ENCODE measurements around the gene HSPA9. TPM values are rescaled to one million over a fixed set of nuclear protein-coding genes. Genes with fewer than 3 reads are reported as not detected.

The HSPA9 gene
- total and polyA plus RNA-seq, 2 experiments from 2014 or later: 225 to 380 TPM

DNA sequence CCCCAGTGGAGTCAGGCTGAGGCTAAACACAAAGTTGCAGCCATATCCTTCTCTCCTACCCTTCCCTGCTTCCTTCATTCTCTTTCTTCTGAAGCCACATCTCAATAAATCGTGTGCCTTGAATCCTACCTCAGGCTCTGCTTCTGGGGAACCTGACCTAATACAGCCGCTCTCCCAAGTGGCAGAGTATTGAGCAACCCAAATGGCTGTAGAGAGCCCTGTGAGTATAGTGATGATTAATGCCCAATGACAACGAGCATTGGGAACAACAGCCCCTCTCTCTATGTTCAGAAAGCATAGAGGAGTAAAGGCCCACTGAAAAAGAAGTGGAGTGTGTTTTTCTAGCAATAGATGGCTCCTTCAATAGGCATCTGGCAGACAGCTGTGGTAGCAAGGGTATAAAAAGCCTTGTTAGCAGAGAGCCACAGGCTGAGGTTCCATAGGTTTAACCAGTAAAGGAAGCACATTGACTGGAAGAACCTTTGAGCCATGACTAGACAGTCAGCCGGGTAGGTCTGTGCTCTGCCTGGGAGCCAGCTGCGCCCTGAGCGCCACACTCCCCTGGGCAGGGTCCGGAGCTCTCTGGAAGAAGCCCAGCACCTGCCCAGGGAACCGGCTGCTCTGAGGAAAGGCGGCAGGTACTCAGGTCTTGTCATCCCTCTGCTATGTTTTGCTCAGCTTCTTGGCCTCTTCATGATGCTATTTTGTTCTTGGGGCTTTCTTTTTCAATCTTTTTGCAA is 22.6 kb upstream of the HSPA9 start:
- in situ Hi-C loops (cut with MboI): no loop called here
- Histone ChIP-seq H3K36me3 (ENCODE audit: low read depth) (no peaks in the 10 kb centered on the region), H3K9ac (no peak overlapping the region), H3K27me3 (replicated peaks; ENCODE audit: insufficient read depth) (no peaks in the 10 kb centered on the region; the same call in 1 of the 2 replicates), H3K27ac (no peak overlapping the region), H3K4me1 (ENCODE audit: insufficient read depth) (no peaks in the 10 kb centered on the region), H3F3A (ENCODE audit: insufficient read depth) (no peaks in the 10 kb centered on the region), H4K20me1 (ENCODE audit: insufficient read depth) (no peaks in the 10 kb centered on the region), H3K4me2 (ENCODE audit: unreplicated experiment) (no peak overlapping the region), H3K9me2 (ENCODE audit: insufficient read depth) (no peaks in the 10 kb centered on the region), H3K4me3 (no peak overlapping the region), H3K79me2 (ENCODE audit: insufficient read depth) (no peaks in the 10 kb centered on the region), H3K9me3 (ENCODE audit: low read depth) (no peaks in the 10 kb centered on the region), H2AFZ (no peak overlapping the region)
- TF ChIP-seq EZH2 (IDR thresholded peaks at IDR 0.05; ENCODE audit: insufficient read depth, poor library complexity, severe bottlenecking) (no peak), EZH2phosphoT487 (IDR thresholded peaks at IDR 0.05; ENCODE audit: insufficient read depth, low read depth) (no peak)
- peak; percentile 29 for DNase-seq
- WGBS, 2 experiments (ENCODE audit: low coverage in 1 of 2, low lambda C conversion rate in 2 of 2, missing lambda C conversion rate in 2 of 2): 45 to 47% methylated on average over 9 of the region's 9 CpGs

DNA sequence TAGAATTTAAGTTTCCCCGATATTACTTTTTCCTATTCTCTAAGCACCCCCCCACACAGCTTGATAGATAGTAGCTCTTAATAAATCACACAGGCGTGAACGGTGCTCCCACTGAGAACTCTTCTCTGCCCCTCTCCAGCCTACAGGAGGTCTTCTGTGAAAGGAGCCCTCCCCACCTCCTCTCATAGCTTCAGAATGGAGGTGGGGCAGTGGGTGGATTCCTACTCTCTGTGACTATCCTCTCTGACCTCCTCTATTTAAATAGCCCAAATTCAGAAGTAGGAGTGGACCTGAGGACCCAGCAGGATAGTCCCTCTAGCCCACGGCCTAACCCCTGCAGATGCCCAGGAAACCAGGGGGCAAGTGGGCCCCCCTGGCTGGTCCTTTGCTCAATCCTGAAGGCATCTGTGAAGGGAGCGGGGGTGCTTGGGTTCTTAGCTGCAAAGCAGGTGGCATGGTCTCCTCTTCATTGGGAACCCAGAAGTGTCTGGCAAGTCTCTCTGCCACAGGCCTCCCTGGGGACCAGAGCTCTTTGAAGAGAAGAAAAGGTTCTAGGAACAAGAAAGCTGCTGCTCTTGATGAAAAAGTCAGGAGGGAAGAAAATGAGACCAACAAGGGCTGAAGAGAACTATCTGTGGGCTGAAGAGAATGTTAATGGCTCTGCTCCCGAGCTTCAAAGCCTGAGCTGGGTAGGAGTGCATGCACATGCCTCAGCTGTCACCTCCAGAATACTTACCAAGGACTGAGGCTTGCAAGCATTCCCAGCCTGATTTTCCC is 21.1 kb upstream of the HSPA9 start:
- no peak for DNase-seq
- Histone ChIP-seq H3K36me3 (ENCODE audit: low read depth) (no peaks in the 10 kb centered on the region), H3K9ac (no peak overlapping the region), H3K4me3 (no peak overlapping the region), H4K20me1 (ENCODE audit: insufficient read depth) (no peaks in the 10 kb centered on the region), H3K4me1 (ENCODE audit: insufficient read depth) (no peaks in the 10 kb centered on the region), H3K79me2 (ENCODE audit: insufficient read depth) (no peaks in the 10 kb centered on the region), H3K27me3 (replicated peaks; ENCODE audit: insufficient read depth) (no peaks in the 10 kb centered on the region; the same call in 1 of the 2 replicates), H3F3A (ENCODE audit: insufficient read depth) (no peaks in the 10 kb centered on the region), H2AFZ (no peak overlapping the region), H3K9me2 (ENCODE audit: insufficient read depth) (no peaks in the 10 kb centered on the region), H3K9me3 (ENCODE audit: low read depth) (no peaks in the 10 kb centered on the region), H3K27ac (no peak overlapping the region), H3K4me2 (ENCODE audit: unreplicated experiment) (no peak overlapping the region)
- WGBS, 2 experiments (ENCODE audit: low coverage in 1 of 2, low lambda C conversion rate in 2 of 2, missing lambda C conversion rate in 2 of 2): 69% methylated on average over 6 of the region's 6 CpGs
- TF ChIP-seq EZH2phosphoT487 (IDR thresholded peaks at IDR 0.05; ENCODE audit: insufficient read depth, low read depth) (no peak), EZH2 (IDR thresholded peaks at IDR 0.05; ENCODE audit: insufficient read depth, poor library complexity, severe bottlenecking) (no peak)
- in situ Hi-C loops (cut with MboI): no loop called here

DNA sequence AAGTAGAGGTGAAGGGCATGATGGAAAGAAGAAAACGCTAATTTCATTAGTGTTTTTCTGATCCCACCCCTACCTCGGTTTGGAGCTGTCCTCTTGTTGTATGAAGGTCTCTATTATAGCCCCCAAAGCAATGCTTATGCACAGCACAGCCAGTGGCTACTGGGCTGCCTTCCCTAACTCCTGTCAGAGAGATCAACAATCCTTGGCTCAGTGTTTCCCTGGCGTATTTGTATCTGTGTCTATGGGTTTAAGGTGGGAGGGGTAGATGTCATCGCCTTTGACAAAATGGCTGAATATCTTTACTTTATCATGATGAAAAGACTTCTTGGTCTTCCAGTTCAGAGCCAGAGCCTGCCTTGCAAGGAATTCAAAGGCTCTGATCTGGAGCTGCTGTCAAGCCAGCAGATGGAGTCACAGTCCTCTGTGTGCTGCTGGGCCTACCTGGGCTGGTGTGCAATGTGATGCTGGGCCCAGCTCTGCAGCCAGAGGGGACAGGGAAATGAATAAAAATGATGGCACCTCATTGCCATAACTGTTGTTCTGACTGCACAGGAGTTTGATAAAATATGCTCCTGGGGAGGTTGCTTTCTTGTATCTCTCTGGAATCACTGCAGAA is 20.1 kb upstream of the HSPA9 start:
- Histone ChIP-seq H3K27ac (no peak overlapping the region), H3K79me2 (ENCODE audit: insufficient read depth) (no peaks in the 10 kb centered on the region), H3F3A (ENCODE audit: insufficient read depth) (no peaks in the 10 kb centered on the region), H3K4me1 (ENCODE audit: insufficient read depth) (no peaks in the 10 kb centered on the region), H3K4me3 (no peak overlapping the region), H3K4me2 (ENCODE audit: unreplicated experiment) (no peak overlapping the region), H3K9me3 (ENCODE audit: low read depth) (no peaks in the 10 kb centered on the region), H3K36me3 (ENCODE audit: low read depth) (no peaks in the 10 kb centered on the region), H3K9ac (no peak overlapping the region), H4K20me1 (ENCODE audit: insufficient read depth) (no peaks in the 10 kb centered on the region), H3K9me2 (ENCODE audit: insufficient read depth) (no peaks in the 10 kb centered on the region), H2AFZ (no peak overlapping the region), H3K27me3 (replicated peaks; ENCODE audit: insufficient read depth) (no peaks in the 10 kb centered on the region; the same call in 1 of the 2 replicates)
- TF ChIP-seq EZH2 (IDR thresholded peaks at IDR 0.05; ENCODE audit: insufficient read depth, poor library complexity, severe bottlenecking): no peak
- no peak for TF ChIP-seq EZH2phosphoT487 (IDR thresholded peaks at IDR 0.05; ENCODE audit: insufficient read depth, low read depth)
- DNase-seq: no peak
- in situ Hi-C loops (cut with MboI): no loop called here
- 71 to 74% methylated on average over 4 of the region's 4 CpGs for WGBS, 2 experiments (ENCODE audit: low coverage in 1 of 2, low lambda C conversion rate in 2 of 2, missing lambda C conversion rate in 2 of 2)

DNA sequence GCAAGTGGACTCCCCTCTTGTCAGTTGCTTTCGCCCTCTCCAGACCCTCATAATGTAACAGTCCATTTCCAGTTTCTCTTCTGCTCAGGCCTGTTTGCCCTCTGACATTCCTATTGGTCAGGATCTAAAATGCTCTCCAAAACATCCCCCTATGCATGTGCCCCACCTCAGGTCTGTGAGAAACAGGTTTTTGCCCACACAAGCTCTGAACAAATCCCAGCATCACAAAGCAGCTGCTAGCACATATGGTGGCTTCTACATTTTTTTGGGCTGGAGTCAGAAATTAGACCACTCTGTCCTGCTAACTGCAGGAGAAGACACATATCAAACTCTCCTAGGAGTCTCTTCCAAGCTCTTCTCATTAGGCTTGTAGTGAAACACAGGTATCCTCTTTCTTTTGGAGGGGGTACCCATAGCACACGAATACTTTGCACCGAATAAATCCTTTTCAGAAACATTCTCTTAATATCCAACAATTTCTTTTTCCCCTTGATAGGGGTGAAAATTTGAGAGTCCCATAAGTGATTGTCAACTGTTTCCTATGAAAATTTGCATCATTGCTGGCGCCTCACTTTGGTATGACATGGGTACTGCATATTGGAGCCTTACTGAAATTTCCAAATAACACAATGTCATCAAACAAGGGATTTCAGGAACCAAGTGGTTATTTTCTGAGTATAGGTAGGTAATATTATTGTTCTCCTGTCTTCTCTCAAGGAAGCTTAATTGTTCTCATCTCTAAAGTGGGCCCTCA is 19.3 kb upstream of the HSPA9 start:
- Histone ChIP-seq H3K36me3 (ENCODE audit: low read depth) (no peaks in the 10 kb centered on the region), H3K9me2 (ENCODE audit: insufficient read depth) (no peaks in the 10 kb centered on the region), H3K4me2 (ENCODE audit: unreplicated experiment) (no peak overlapping the region), H4K20me1 (ENCODE audit: insufficient read depth) (no peaks in the 10 kb centered on the region), H3K27me3 (replicated peaks; ENCODE audit: insufficient read depth) (no peaks in the 10 kb centered on the region; the same call in 1 of the 2 replicates), H3K9me3 (ENCODE audit: low read depth) (no peaks in the 10 kb centered on the region), H3K4me1 (ENCODE audit: insufficient read depth) (no peaks in the 10 kb centered on the region), H3F3A (ENCODE audit: insufficient read depth) (no peaks in the 10 kb centered on the region), H3K79me2 (ENCODE audit: insufficient read depth) (no peaks in the 10 kb centered on the region), H3K4me3 (no peak overlapping the region), H2AFZ (no peak overlapping the region), H3K9ac (no peak overlapping the region), H3K27ac (no peak overlapping the region)
- TF ChIP-seq EZH2phosphoT487 (IDR thresholded peaks at IDR 0.05; ENCODE audit: insufficient read depth, low read depth) (no peak), EZH2 (IDR thresholded peaks at IDR 0.05; ENCODE audit: insufficient read depth, poor library complexity, severe bottlenecking) (no peak)
- in situ Hi-C loops (cut with MboI): no loop called here
- no peak for DNase-seq
- WGBS, 2 experiments (ENCODE audit: low coverage in 1 of 2, low lambda C conversion rate in 2 of 2, missing lambda C conversion rate in 2 of 2): 95 to 96% methylated on average over 4 of the region's 4 CpGs

All from GM23248 (cell line).